Mesenchymal stem cell (in vitro differentiated cells and primary cell): ENCODE measurements around the gene WFDC1.
"Not testable (repeated sequence)": the region's sequence is repeated elsewhere in the genome, so short reads cannot be mapped to it uniquely, and the experiment has no call there.

Experiments
- DNase-seq: peaks from one replicate; pipeline ENCODE4 v3.0.0-alpha.2; 2013
- H2AFZ ChIP-seq: one replicate; pipeline ENCODE4 v1.6.1; 2013; ENCODE audit warnings: low read depth, mild to moderate bottlenecking, control low read depth, inconsistent platforms, low read length, moderate library complexity
- H2AK5ac ChIP-seq: 2 replicates; pipeline ENCODE4 v1.6.1; 2013; ENCODE audit warnings: low read length, moderate library complexity, mild to moderate bottlenecking, inconsistent platforms; ENCODE audit not compliant: severe bottlenecking
- H2BK120ac ChIP-seq: one replicate; pipeline ENCODE4 v1.6.1; 2013; ENCODE audit warnings: low read depth, mild to moderate bottlenecking, inconsistent platforms, low read length, moderate library complexity
- H2BK12ac ChIP-seq, 2 experiments: one replicate each; pipeline ENCODE4 v1.6.1; 2013; ENCODE audit warnings: inconsistent platforms in 2 of 2, low read length in 2 of 2, mild to moderate bottlenecking in 2 of 2, moderate library complexity in 2 of 2, control low read depth in 1 of 2
- H2BK15ac ChIP-seq: one replicate; pipeline ENCODE4 v1.6.1; 2013; ENCODE audit warnings: mild to moderate bottlenecking, low read depth, inconsistent platforms; ENCODE audit not compliant: poor library complexity, severe bottlenecking
- H2BK5ac ChIP-seq: 2 replicates; pipeline ENCODE4 v1.6.1; 2013; ENCODE audit warnings: low read depth, mild to moderate bottlenecking, low read length, control low read depth, inconsistent platforms; ENCODE audit not compliant: poor library complexity, severe bottlenecking
- H3K14ac ChIP-seq, 2 experiments: one replicate each; pipeline ENCODE4 v1.6.1; 2013; ENCODE audit warnings: inconsistent platforms in 2 of 2, low read length in 2 of 2, control low read depth in 1 of 2, mild to moderate bottlenecking in 1 of 2, moderate library complexity in 1 of 2
- H3K18ac ChIP-seq, 2 experiments: one replicate each; pipeline ENCODE4 v1.6.1; 2013; ENCODE audit warnings: inconsistent platforms in 2 of 2, low read length in 2 of 2, control low read depth in 1 of 2, low read depth in 1 of 2, mild to moderate bottlenecking in 1 of 2
- H3K23ac ChIP-seq, 2 experiments: one replicate each; pipeline ENCODE4 v1.6.1; 2013; ENCODE audit warnings: inconsistent platforms in 2 of 2, low read length in 2 of 2, mild to moderate bottlenecking in 2 of 2, moderate library complexity in 2 of 2, control low read depth in 1 of 2
- H3K27ac ChIP-seq: 2 replicates; pipeline ENCODE4 v1.5.1; 2013; ENCODE audit warnings: mild to moderate bottlenecking, moderate library complexity, low read length, control low read depth, inconsistent platforms; ENCODE audit not compliant: poor library complexity, severe bottlenecking
- H3K27me3 ChIP-seq, 2 experiments: 2 replicates each; pipeline versions ENCODE4 v1.6.1 to v1.7.0; 2013; ENCODE audit warnings: low read length in 2 of 2, mild to moderate bottlenecking in 2 of 2, moderate library complexity in 2 of 2, control low read depth in 1 of 2, inconsistent platforms in 1 of 2; ENCODE audit not compliant: control insufficient read depth in 1 of 2, insufficient read depth in 1 of 2
- H3K36me3 ChIP-seq, 2 experiments: 2 replicates each; pipeline versions ENCODE4 v1.6.1 to v1.7.0; 2013; ENCODE audit warnings: low read length in 2 of 2, control low read depth in 1 of 2, inconsistent platforms in 1 of 2, low read depth in 1 of 2, mild to moderate bottlenecking in 1 of 2; ENCODE audit not compliant: insufficient read depth in 2 of 2, control insufficient read depth in 1 of 2
- H3K4ac ChIP-seq, 2 experiments: one replicate each; pipeline ENCODE4 v1.6.1; 2013; ENCODE audit warnings: inconsistent platforms in 2 of 2, low read length in 2 of 2, mild to moderate bottlenecking in 2 of 2, moderate library complexity in 2 of 2, control low read depth in 1 of 2, low read depth in 1 of 2
- H3K4me1 ChIP-seq: 2 replicates; pipeline ENCODE4 v1.6.1; 2013; ENCODE audit warnings: low read depth, low read length, control low read depth; ENCODE audit not compliant: control insufficient read depth, insufficient read depth
- H3K4me2 ChIP-seq: 2 replicates; pipeline ENCODE4 v1.6.1; 2013; ENCODE audit warnings: low read length, mild to moderate bottlenecking, inconsistent platforms; ENCODE audit not compliant: poor library complexity, severe bottlenecking
- H3K4me3 ChIP-seq, 2 experiments: 2 replicates each; pipeline versions ENCODE4 v1.5.1 to v1.7.0; 2013; ENCODE audit warnings: low read length in 2 of 2, mild to moderate bottlenecking in 2 of 2, control low read depth in 1 of 2, low read depth in 1 of 2; ENCODE audit not compliant: insufficient read depth in 1 of 2
- H3K79me1 ChIP-seq: replicated peaks from 2 replicates; pipeline ENCODE4 v1.6.1; 2013; ENCODE audit warnings: mild to moderate bottlenecking, control low read depth, low read length, inconsistent platforms; ENCODE audit not compliant: poor library complexity, severe bottlenecking
- H3K9ac ChIP-seq: 2 replicates; pipeline ENCODE4 v1.7.0; 2013; ENCODE audit warnings: mild to moderate bottlenecking, low read length, moderate library complexity
- H3K9me3 ChIP-seq: 2 replicates; pipeline ENCODE4 v1.7.0; 2013; ENCODE audit warnings: mild to moderate bottlenecking, low read length; ENCODE audit not compliant: control insufficient read depth
- H4K8ac ChIP-seq: one replicate; pipeline ENCODE4 v1.6.1; 2013; ENCODE audit warnings: inconsistent platforms, mild to moderate bottlenecking, low read length, moderate library complexity
- H4K91ac ChIP-seq: one replicate; pipeline ENCODE4 v1.6.1; 2013; ENCODE audit warnings: mild to moderate bottlenecking, low read length, inconsistent platforms
- WGBS: methylation state at CpG from one replicate; pipeline ENCODE4 v1.1.7; 2013; ENCODE audit warnings: mixed read lengths; 5-methylcytosine and 5-hydroxymethylcytosine counted together

The WFDC1 gene

DNA sequence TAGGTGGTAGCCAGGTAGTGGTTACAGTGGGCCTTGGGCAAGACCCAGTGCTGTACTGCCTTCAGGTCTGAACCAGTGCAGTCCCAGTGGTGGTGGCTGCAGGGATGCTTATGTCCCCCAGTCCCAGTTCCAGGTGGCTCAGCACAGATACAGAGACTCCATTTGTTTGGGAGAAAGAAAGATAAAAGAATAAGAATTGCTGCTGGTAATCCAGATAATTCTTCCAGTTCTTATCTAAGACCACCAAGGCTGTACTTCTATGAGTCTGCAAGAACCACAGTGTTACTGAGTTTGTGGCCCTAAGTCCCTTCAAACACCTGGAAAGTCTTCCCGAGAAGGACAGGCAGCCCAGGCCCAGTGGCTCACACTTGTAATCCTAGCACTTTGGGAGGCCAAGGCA lies 39.8 kb downstream of the WFDC1 start:
- 75% methylated on average over 1 of the region's 1 CpG for WGBS
- Histone ChIP-seq H3K9ac (no peak overlapping the region), H3K18ac (no peak overlapping the region), H3K14ac (no peak overlapping the region), H4K8ac (no peak overlapping the region), H3K23ac (no peak overlapping the region), H3K79me1 (no peaks in the 10 kb centered on the region), H2BK120ac (no peak overlapping the region), H3K4me2 (no peak overlapping the region), H3K4me1 (no peaks in the 10 kb centered on the region), H3K27ac (no peak overlapping the region), H3K36me3 (no peaks in the 10 kb centered on the region), H2AFZ (no peak overlapping the region), H3K9me3 (peaks cover 8% of the 10 kb centered on the region), H3K4me3 (no peak overlapping the region), H2AK5ac (no peak overlapping the region), H3K4ac (no peak overlapping the region), H2BK15ac (no peak overlapping the region), H2BK5ac (no peak overlapping the region), H4K91ac (no peak overlapping the region), H2BK12ac (no peak overlapping the region), H3K27me3 (peaks cover 16 to 30% of the 10 kb centered on the region in 2 experiments)
- DNase-seq, result no peak

DNA sequence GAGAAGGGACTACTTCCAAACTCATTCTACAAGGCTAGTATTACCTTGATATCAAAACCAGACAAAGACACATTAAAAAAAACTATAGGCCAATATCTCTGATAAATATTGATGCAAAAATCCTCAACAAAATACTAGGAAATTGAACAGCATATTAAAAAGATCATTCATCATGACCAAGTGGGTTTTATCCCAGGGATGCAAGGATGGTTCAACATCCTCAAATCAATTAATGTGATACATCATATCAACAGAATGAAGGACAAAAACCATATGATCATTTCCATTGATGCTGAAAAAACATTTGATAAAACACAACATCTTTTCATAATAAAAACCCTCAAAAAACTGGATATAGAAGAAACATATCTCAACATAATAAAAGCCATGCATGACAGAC lies 42.6 kb downstream of the WFDC1 start:
- not testable (repeated sequence) for H3K4me1 ChIP-seq, H3K9me3 ChIP-seq, H2BK12ac ChIP-seq

DNA sequence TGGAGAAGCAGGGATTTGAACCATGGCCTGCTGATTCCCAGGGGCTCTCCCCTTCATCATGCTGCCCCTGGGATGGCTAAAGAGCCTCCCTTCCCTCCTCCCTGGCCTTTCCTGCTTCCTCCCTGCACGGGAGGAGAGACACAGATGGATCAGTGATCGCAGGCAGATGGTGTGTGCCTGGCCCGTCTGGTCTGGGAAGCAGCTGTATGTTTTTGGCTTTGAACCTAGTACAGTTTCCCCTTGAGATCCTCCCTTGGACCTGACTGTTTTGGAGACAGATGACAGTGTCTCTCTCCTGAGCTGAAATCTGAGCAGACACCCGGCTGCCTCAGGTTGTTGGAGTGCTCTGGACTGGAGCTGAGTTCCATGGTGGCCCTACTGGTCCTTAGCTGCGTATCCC lies 44.6 kb downstream of the WFDC1 start:
- Histone ChIP-seq H3K14ac (no peak overlapping the region), H3K4me2 (no peak overlapping the region), H3K4me3 (no peak overlapping the region), H3K27ac (no peak overlapping the region), H2BK12ac (no peak overlapping the region), H3K4me1 (no peaks in the 10 kb centered on the region), H3K27me3 (peaks cover 14 to 40% of the 10 kb centered on the region in 2 experiments), H3K23ac (no peak overlapping the region), H3K36me3 (no peaks in the 10 kb centered on the region), H3K79me1 (no peaks in the 10 kb centered on the region), H3K9me3 (peaks cover 8% of the 10 kb centered on the region), H3K4ac (no peak overlapping the region), H4K91ac (no peak overlapping the region), H2BK120ac (no peak overlapping the region), H3K9ac (no peak overlapping the region), H2BK15ac (no peak overlapping the region), H3K18ac (no peak overlapping the region), H4K8ac (no peak overlapping the region), H2AFZ (no peak overlapping the region), H2AK5ac (no peak overlapping the region), H2BK5ac (no peak overlapping the region)
- DNase-seq, result no peak
- 81% methylated on average over 5 of the region's 5 CpGs for WGBS

More for the DNA sequence above, 42.6 kb downstream of the WFDC1 start:
- not testable (repeated sequence) for DNase-seq, H3K4ac ChIP-seq, H3K23ac ChIP-seq, H4K91ac ChIP-seq, H3K9ac ChIP-seq, H4K8ac ChIP-seq, H3K18ac ChIP-seq, H3K27ac ChIP-seq, H2AFZ ChIP-seq, H2BK15ac ChIP-seq, H2BK5ac ChIP-seq, H2AK5ac ChIP-seq, H2BK120ac ChIP-seq, H3K4me2 ChIP-seq, H3K79me1 ChIP-seq, H3K14ac ChIP-seq, H3K36me3 ChIP-seq, H3K4me3 ChIP-seq
- peaks cover 23 to 44% of the 10 kb centered on the region in 2 experiments for H3K27me3 ChIP-seq

DNA sequence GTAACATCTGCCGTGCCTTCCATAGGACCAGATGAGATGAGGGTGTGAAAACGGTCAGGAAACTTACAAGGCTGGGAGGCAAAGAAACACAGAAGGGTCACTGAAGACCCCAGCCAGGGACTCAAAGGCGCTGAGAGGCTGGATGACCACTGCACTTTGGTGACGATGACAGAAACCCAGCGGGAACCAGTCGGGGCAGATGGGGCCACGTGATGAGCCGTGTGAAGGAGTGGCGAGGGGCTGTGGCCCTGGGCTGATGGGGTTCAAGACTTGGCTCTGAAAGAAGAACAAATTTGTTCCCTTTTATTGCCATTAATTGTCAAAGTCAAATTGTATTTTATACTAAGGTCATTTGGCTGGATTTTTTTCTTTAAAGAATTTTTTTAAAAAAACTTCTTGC lies 45.1 kb downstream of the WFDC1 start:
- Histone ChIP-seq H3K9ac (no peak overlapping the region), H2AFZ (no peak overlapping the region), H3K79me1 (no peaks in the 10 kb centered on the region), H3K4me1 (no peaks in the 10 kb centered on the region), H3K27ac (no peak overlapping the region), H2BK15ac (no peak overlapping the region), H3K4ac (no peak overlapping the region), H2AK5ac (no peak overlapping the region), H3K18ac (no peak overlapping the region), H3K14ac (no peak overlapping the region), H4K91ac (no peak overlapping the region), H3K27me3 (peaks cover 18 to 44% of the 10 kb centered on the region in 2 experiments), H3K23ac (no peak overlapping the region), H3K36me3 (no peaks in the 10 kb centered on the region), H3K9me3 (peaks cover 8% of the 10 kb centered on the region), H2BK5ac (no peak overlapping the region), H2BK12ac (no peak overlapping the region), H3K4me2 (no peak overlapping the region), H3K4me3 (no peak overlapping the region), H2BK120ac (no peak overlapping the region), H4K8ac (no peak overlapping the region)
- no peak for DNase-seq
- 81% methylated on average over 9 of the region's 9 CpGs for WGBS
